Psoas muscle (tissue), 8 donors: ENCODE data around the gene STAB2. TPM values are rescaled to one million over a fixed set of nuclear protein-coding genes. Genes with fewer than 3 reads are reported as not detected.

Source experiments
- ATAC-seq, 4 donors: fragments of 200-7000 bp; cut with Tn5 transposase; one replicate each; pipeline ENCODE4 v1.9.1; 2020; ENCODE audit warnings: moderate library complexity in 3 of 4, mild to moderate bottlenecking in 2 of 4
- DNase-seq, 2 donors: peaks; one replicate each; pipeline ENCODE4 v3.0.0-alpha.2; 2020
- H3K27ac ChIP-seq: fragments of 200-600 bp; one replicate; pipeline ENCODE4 v1.8.0; 2022
- H3K27me3 ChIP-seq, 3 donors: fragments of 200-600 bp in 1 of 3; one replicate each; pipeline versions ENCODE4 v1.6.1 to v1.8.0; 2013 to 2022; ENCODE audit warnings: low read length in 2 of 3, mild to moderate bottlenecking in 2 of 3, moderate library complexity in 1 of 3; ENCODE audit not compliant: insufficient read depth in 3 of 3
- H3K36me3 ChIP-seq, 2 donors: fragments of 200-600 bp in 1 of 2; one replicate each; pipeline versions ENCODE4 v1.6.1 to v1.8.0; 2013 to 2022; ENCODE audit warnings: low read depth in 1 of 2, mild to moderate bottlenecking in 1 of 2, moderate library complexity in 1 of 2; ENCODE audit not compliant: insufficient read depth in 1 of 2
- H3K4me1 ChIP-seq: fragments of 200-600 bp; one replicate; pipeline ENCODE4 v1.8.0; 2022
- H3K4me3 ChIP-seq: fragments of 200-600 bp; one replicate; pipeline ENCODE4 v1.8.0; 2022; ENCODE audit warnings: mild to moderate bottlenecking
- H3K9me3 ChIP-seq: fragments of 200-600 bp; one replicate; pipeline ENCODE4 v1.8.0; 2022
- CTCF ChIP-seq: fragments of 200-600 bp; IDR thresholded peaks from one replicate; pipeline ENCODE4 v1.8.0; 2022; ENCODE audit warnings: antibody characterized with exemption
- WGBS, 3 donors: extraction: QIAGEN DNeasy Blood & Tissue Kit; methylation state at CpG; one replicate each; pipeline versions ENCODE4 v1.1.6 to v1.1.7; 2013; 5-methylcytosine and 5-hydroxymethylcytosine counted together
- intact Hi-C, 2 donors: fragments of 100-400 bp; cut with DNase I; formaldehyde crosslinking; loops; one replicate each; pipeline versions ENCODE4 v1.11.0 to v1.14.2; 2022
- polyA plus RNA-seq, 3 donors: library from polyadenylated mRNA; stranded (reverse); fragments of 200-250 nt; gene quantifications; one replicate each; pipeline ENCODE4 v1.2.3, GENCODE V29; 2013
- total RNA-seq, 4 donors: library from RNA; stranded (reverse); fragmentation: NEBNext Ultra II Directional in 2 of 4; extraction: Animal tissue kit (Norgen Biotek cat#: 25700) in 2 of 4; gene quantifications; one replicate each; pipeline versions ENCODE4 v1.2.1 to v1.2.4, GENCODE V29; 2021 to 2023
- donor health status: healthy with polysubstance abuse.
- donor health status: DM: no; HTN: no; CAD: no; lungs with moderate emphysema.
- donor health status: Bipolar disorder and iron deficiency.
- donor health status: healthy.
- donor health status: DM: yes; HTN: yes; CAD: no.
- donor health status: DM: no; HTN: no; CAD: no.
- donor health status: DM: no; HTN: no; CAD: no.
- donor health status: DM: yes; HTN: yes; CAD: no.

Gene STAB2
- total and polyA plus RNA-seq, 7 donors: under 0.01 to 0.32 (median 0.06) TPM; not detected in 2

- no peak overlapping the region for H3K4me3 ChIP-seq
- 58 to 73% (median 72%) methylated on average over 2 of the region's 2 CpGs for WGBS, 3 donors
- H3K27me3 ChIP-seq: no peaks in the 10 kb centered on the region
- no peak overlapping the region for H3K27ac ChIP-seq
- intact Hi-C loops: loop anchor here (2.0 to 10.0 kb wide), 3 partner anchors 598 to 662 kb away; no protein-coding TSS in a partner anchor
- ATAC-seq: no peak
- no peaks in the 10 kb centered on the region for H3K9me3 ChIP-seq
- TF ChIP-seq CTCF: no peak
- H3K36me3 ChIP-seq: no peaks in the 10 kb centered on the region
- DNase-seq: no peak
- H3K4me1 ChIP-seq: no peaks in the 10 kb centered on the region
Measured at GRCh38 chr12:103546959-103547358, 40.1 kb upstream of the STAB2 start.

- Histone ChIP-seq H3K27me3 (no peaks in the 10 kb centered on the region), H3K4me3 (no peak overlapping the region), H3K36me3 (no peaks in the 10 kb centered on the region), H3K9me3 (no peaks in the 10 kb centered on the region), H3K4me1 (no peaks in the 10 kb centered on the region), H3K27ac (no peak overlapping the region)
- TF ChIP-seq CTCF: no peak
- ATAC-seq (no peak), DNase-seq (no peak)
- WGBS, 3 donors: 24 to 36% (median 36%) methylated on average over 3 of the region's 3 CpGs
- intact Hi-C loops: loop anchor here (2.0 to 10.0 kb wide), 3 partner anchors 599 to 663 kb away; no protein-coding TSS in a partner anchor
Measured at GRCh38 chr12:103547376-103547775, 39.7 kb upstream of the STAB2 start.

- Histone ChIP-seq H3K36me3 (no peaks in the 10 kb centered on the region), H3K4me1 (no peaks in the 10 kb centered on the region), H3K4me3 (no peak overlapping the region), H3K27me3 (no peaks in the 10 kb centered on the region), H3K9me3 (no peaks in the 10 kb centered on the region), H3K27ac (no peak overlapping the region)
- TF ChIP-seq CTCF: no peak
- ATAC-seq (no peak), DNase-seq (no peak)
- WGBS, 3 donors: 65 to 75% (median 69%) methylated on average over 6 of the region's 6 CpGs
- intact Hi-C loops: loop anchor here (2.0 to 10.0 kb wide), 4 partner anchors 599 to 665 kb away; no protein-coding TSS in a partner anchor
Measured at GRCh38 chr12:103547929-103548328, 39.1 kb upstream of the STAB2 start.

GRCh38 chr12:103548622-103549601 lies 38.2 kb upstream of the STAB2 start:
- Histone ChIP-seq H3K4me3 (no peak overlapping the region), H3K4me1 (no peaks in the 10 kb centered on the region), H3K27ac (no peak overlapping the region), H3K9me3 (no peaks in the 10 kb centered on the region), H3K27me3 (no peaks in the 10 kb centered on the region), H3K36me3 (no peaks in the 10 kb centered on the region)
- peak in 1 of 2 donors; percentile 43 for DNase-seq
- TF ChIP-seq CTCF: peak; percentile 80
- peak in 3 of 4 donors; percentile 55 to 66 (median 66) for ATAC-seq
- WGBS, 3 donors: 23 to 25% (median 24%) methylated on average over 10 of the region's 10 CpGs
- intact Hi-C loops: loop anchor here (2.0 to 10.0 kb wide), 3 partner anchors 602 to 666 kb away; no protein-coding TSS in a partner anchor
